Glutamatergic neuron (in vitro differentiated cells): ENCODE measurements around the gene IL16. TPM values are rescaled to one million over a fixed set of nuclear protein-coding genes. Genes with fewer than 3 reads are reported as not detected.

ENCODE experiments used
- DNase-seq: peaks from one replicate; pipeline ENCODE4 v3.0.0; 2022
- H3K27ac Mint-ChIP-seq: one replicate; pipeline ENCODE4 v1.8.0; 2020; ENCODE audit warnings: mild to moderate bottlenecking, mixed read lengths, inconsistent platforms; ENCODE audit not compliant: unreplicated experiment
- H3K27me3 Mint-ChIP-seq: one replicate; pipeline ENCODE4 v1.8.0; 2020; ENCODE audit warnings: mild to moderate bottlenecking, moderate library complexity, mixed read lengths, inconsistent platforms; ENCODE audit not compliant: unreplicated experiment
- H3K36me3 Mint-ChIP-seq: one replicate; pipeline ENCODE4 v1.8.0; 2020; ENCODE audit warnings: mild to moderate bottlenecking, mixed read lengths, inconsistent platforms; ENCODE audit not compliant: unreplicated experiment
- H3K4me1 Mint-ChIP-seq: one replicate; pipeline ENCODE4 v1.8.0; 2020; ENCODE audit warnings: mild to moderate bottlenecking, low read depth, mixed read lengths, inconsistent platforms; ENCODE audit not compliant: unreplicated experiment
- H3K4me3 Mint-ChIP-seq: one replicate; pipeline ENCODE4 v1.8.0; 2020; ENCODE audit warnings: mild to moderate bottlenecking, mixed read lengths, inconsistent platforms; ENCODE audit not compliant: unreplicated experiment
- H3K9me3 Mint-ChIP-seq: one replicate; pipeline ENCODE4 v1.8.0; 2020; ENCODE audit warnings: mild to moderate bottlenecking, moderate library complexity, mixed read lengths, inconsistent platforms; ENCODE audit not compliant: unreplicated experiment
- total RNA-seq: library from RNA; stranded (reverse); fragmentation: NEBNext Ultra II Directional; extraction: Animal tissue kit (Norgen Biotek cat#: 25700); gene quantifications from one replicate; pipeline ENCODE4 v1.2.1, GENCODE V29; 2021; ENCODE audit not compliant: unreplicated experiment
- TF ChIP-seq, protein P1 (sequence below): fragments of 200-600 bp; sonication (generic); IDR thresholded peaks from one replicate; pipeline ENCODE4 v1.5.0; 2021; ENCODE audit not compliant: partially characterized antibody, unreplicated experiment

Gene IL16
- total RNA-seq, 1 donor from 2014 or later, result 0.27 TPM

GRCh38 chr15:81301385-81301784, 104.7 kb downstream of the IL16 start:
- H3K27ac Mint-ChIP-seq, result no peak overlapping the region
- H3K4me3 Mint-ChIP-seq, result no peak overlapping the region
- TF ChIP-seq, protein P1, sequence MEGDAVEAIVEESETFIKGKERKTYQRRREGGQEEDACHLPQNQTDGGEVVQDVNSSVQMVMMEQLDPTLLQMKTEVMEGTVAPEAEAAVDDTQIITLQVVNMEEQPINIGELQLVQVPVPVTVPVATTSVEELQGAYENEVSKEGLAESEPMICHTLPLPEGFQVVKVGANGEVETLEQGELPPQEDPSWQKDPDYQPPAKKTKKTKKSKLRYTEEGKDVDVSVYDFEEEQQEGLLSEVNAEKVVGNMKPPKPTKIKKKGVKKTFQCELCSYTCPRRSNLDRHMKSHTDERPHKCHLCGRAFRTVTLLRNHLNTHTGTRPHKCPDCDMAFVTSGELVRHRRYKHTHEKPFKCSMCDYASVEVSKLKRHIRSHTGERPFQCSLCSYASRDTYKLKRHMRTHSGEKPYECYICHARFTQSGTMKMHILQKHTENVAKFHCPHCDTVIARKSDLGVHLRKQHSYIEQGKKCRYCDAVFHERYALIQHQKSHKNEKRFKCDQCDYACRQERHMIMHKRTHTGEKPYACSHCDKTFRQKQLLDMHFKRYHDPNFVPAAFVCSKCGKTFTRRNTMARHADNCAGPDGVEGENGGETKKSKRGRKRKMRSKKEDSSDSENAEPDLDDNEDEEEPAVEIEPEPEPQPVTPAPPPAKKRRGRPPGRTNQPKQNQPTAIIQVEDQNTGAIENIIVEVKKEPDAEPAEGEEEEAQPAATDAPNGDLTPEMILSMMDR, result no peak
- peaks cover 2% of the 10 kb centered on the region for H3K9me3 Mint-ChIP-seq
- no peak for DNase-seq
- no peaks in the 10 kb centered on the region for H3K36me3 Mint-ChIP-seq
- H3K4me1 Mint-ChIP-seq, result peaks cover 8% of the 10 kb centered on the region
- peaks cover 5% of the 10 kb centered on the region for H3K27me3 Mint-ChIP-seq

GRCh38 chr15:81301815-81302399, 105.2 kb downstream of the IL16 start:
- Mint-ChIP-seq H3K4me3 (no peak overlapping the region), H3K36me3 (no peaks in the 10 kb centered on the region), H3K27me3 (peaks cover 4% of the 10 kb centered on the region), H3K4me1 (peaks cover 8% of the 10 kb centered on the region), H3K9me3 (peaks cover 2% of the 10 kb centered on the region), H3K27ac (no peak overlapping the region)
- TF ChIP-seq, protein P1, result no peak
- DNase-seq, result no peak

- peaks cover 8% of the 10 kb centered on the region for H3K4me1 Mint-ChIP-seq
- peaks cover 2% of the 10 kb centered on the region for H3K27me3 Mint-ChIP-seq
- TF ChIP-seq, protein P1, result no peak
- no peak overlapping the region for H3K4me3 Mint-ChIP-seq
- no peak for DNase-seq
- H3K36me3 Mint-ChIP-seq, result no peaks in the 10 kb centered on the region
- H3K27ac Mint-ChIP-seq, result no peak overlapping the region
- peaks cover 2% of the 10 kb centered on the region for H3K9me3 Mint-ChIP-seq
Measured at GRCh38 chr15:81302701-81303109, 106.0 kb downstream of the IL16 start.

DNA sequence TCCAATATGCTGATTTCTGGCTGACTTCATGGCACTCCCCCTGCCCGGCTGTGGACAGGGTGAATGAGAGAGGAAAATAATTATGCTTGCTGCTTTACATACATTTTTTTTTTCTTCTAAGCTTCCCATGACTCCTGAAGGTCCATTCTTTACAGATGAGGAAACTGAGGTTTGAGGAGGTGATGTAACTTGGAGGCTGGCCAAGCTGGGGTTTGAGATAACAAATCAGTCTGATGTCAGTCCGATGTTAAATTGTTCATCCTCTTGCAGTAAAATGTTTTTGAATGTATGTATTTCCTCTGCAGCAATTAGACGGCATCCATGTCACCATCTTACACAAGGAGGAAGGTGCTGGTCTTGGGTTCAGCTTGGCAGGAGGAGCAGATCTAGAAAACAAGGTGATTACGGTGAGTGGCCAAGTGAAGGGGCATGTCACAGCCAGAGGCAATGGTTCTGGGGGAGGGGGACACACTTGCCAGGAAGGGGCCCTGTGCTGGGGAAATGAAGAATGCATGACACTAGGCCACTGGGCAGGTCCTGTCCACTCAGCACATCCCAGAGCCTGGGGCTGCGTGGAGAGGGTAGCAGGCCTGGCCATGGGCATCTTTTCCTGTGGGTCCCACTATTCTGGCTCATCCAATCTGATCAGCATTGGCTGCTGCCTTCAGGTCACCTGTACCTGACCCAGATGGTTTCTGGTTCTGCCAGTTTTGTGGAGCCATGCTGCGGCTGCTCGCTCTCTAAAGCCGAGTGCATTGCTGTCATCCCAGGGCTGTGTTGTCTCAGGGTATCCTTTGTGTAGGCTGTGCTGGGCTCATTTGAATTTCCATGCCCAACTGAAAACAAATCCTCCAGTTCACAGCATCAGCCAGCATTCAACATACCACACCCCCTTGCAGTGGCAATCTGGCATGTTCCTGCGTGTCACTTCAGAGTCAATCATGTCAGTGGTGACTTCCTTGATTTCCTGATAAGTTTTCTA, 106.9 kb downstream of the IL16 start:
- peaks cover 2% of the 10 kb centered on the region for H3K27me3 Mint-ChIP-seq
- TF ChIP-seq, protein P1, result no peak
- H3K4me3 Mint-ChIP-seq, result no peak overlapping the region
- peaks cover 2% of the 10 kb centered on the region for H3K9me3 Mint-ChIP-seq
- no peak for DNase-seq
- no peaks in the 10 kb centered on the region for H3K36me3 Mint-ChIP-seq
- no peak overlapping the region for H3K27ac Mint-ChIP-seq
- peaks cover 8% of the 10 kb centered on the region for H3K4me1 Mint-ChIP-seq

DNA sequence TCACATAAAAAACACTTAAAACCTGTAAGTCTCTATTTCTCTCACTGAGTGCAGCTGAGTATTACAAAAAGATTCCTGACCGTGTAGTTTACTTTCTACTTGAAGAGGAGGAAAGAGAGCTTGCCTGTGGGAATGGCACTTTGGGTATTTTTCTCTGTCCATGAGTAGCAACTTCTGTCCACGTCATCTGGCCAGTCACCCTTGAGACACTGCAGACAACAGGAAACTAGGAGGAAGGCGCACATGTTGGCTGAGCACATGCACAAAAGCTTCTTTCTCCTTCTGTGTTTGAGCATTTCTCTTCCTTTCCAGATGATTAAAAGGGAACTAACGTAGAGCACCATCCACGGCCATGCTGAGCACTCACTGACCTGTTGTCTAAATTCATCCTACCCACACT, 107.5 kb downstream of the IL16 start:
- no peak for DNase-seq
- peaks cover 8% of the 10 kb centered on the region for H3K4me1 Mint-ChIP-seq
- H3K27me3 Mint-ChIP-seq, result peaks cover 2% of the 10 kb centered on the region
- no peak overlapping the region for H3K27ac Mint-ChIP-seq
- H3K9me3 Mint-ChIP-seq, result peaks cover 2% of the 10 kb centered on the region
- H3K36me3 Mint-ChIP-seq, result no peaks in the 10 kb centered on the region
- H3K4me3 Mint-ChIP-seq, result no peak overlapping the region
- TF ChIP-seq, protein P1, result no peak
